GM12878 (cell line): ENCODE measurements around the gene MARS2. TPM values are rescaled to one million over a fixed set of nuclear protein-coding genes. Genes with fewer than 3 reads are reported as not detected.
A peak's percentile ranks its signal among the peaks of the same experiment; 100 is the strongest.

Experiments
- ASH2L ChIP-seq: fragments of 300-600, 200-600 bp; sonication (generic); IDR thresholded peaks from 2 replicates; pipeline ENCODE4 v1.6.1; 2017; ENCODE audit warnings: low read depth, mild to moderate bottlenecking, borderline replicate concordance
- BCL3 ChIP-seq: IDR thresholded peaks from 2 replicates; pipeline ENCODE4 v1.6.1; 2011; ENCODE audit warnings: borderline replicate concordance, low read depth, mild to moderate bottlenecking, moderate library complexity, low read length; ENCODE audit not compliant: insufficient read depth, poor library complexity, severe bottlenecking
- CBX5 ChIP-seq: sonication (generic); IDR thresholded peaks from 2 replicates; pipeline ENCODE4 v1.6.1; 2016; ENCODE audit warnings: low read depth, moderate library complexity, mild to moderate bottlenecking, inconsistent platforms
- CTCF ChIP-seq, 3 experiments: IDR thresholded peaks in 2 of 3; conservative IDR thresholded peaks in 1 of 3; 2 replicates each; pipeline ENCODE4 v1.5.1; 2011; ENCODE audit warnings: low read depth in 3 of 3, low read length in 3 of 3, mild to moderate bottlenecking in 3 of 3, control low read depth in 2 of 3, moderate library complexity in 2 of 3, inconsistent platforms in 1 of 3, mixed read lengths in 1 of 3; ENCODE audit not compliant: control insufficient read depth in 2 of 3, insufficient read depth in 1 of 3; ENCODE audit errors: extremely low read depth in 1 of 3
- EGR1 ChIP-seq, 2 experiments: IDR thresholded peaks; 1 replicate in 1 of 2; 2 replicates in 1 of 2; pipeline ENCODE4 v1.6.1; 2011 to 2012; ENCODE audit warnings: low read depth in 2 of 2, low read length in 2 of 2, borderline replicate concordance in 1 of 2, mild to moderate bottlenecking in 1 of 2, moderate library complexity in 1 of 2
- GABPA ChIP-seq: IDR thresholded peaks from 2 replicates; pipeline ENCODE4 v1.6.1; 2014; ENCODE audit warnings: antibody characterized with exemption, low read depth, mild to moderate bottlenecking, inconsistent platforms
- HDAC2 ChIP-seq: fragments of 200-600 bp; sonication (generic); IDR thresholded peaks from 2 replicates; pipeline ENCODE4 v1.6.1; 2017
- HDGF ChIP-seq: fragments of 450-650 bp; IDR thresholded peaks from 2 replicates; pipeline ENCODE4 v1.6.1; 2016; ENCODE audit warnings: antibody characterized with exemption
- HSF1 ChIP-seq: fragments of 150-350 bp; IDR thresholded peaks from 2 replicates; pipeline ENCODE4 v1.6.1; 2014; ENCODE audit warnings: mild to moderate bottlenecking, low read depth, low read length
- IKZF1 ChIP-seq: fragments of 450-650 bp; conservative IDR thresholded peaks from 2 replicates; pipeline ENCODE4 v1.6.1; 2017; ENCODE audit warnings: antibody characterized with exemption, mild to moderate bottlenecking
- KDM1A ChIP-seq: fragments of 200-600 bp; sonication (generic); IDR thresholded peaks from 2 replicates; pipeline ENCODE4 v1.6.1; 2016; ENCODE audit warnings: borderline replicate concordance
- LARP7 ChIP-seq: fragments of 450-650 bp; IDR thresholded peaks from 2 replicates; pipeline ENCODE4 v1.6.1; 2017; ENCODE audit warnings: mild to moderate bottlenecking
- MAX ChIP-seq: IDR thresholded peaks from 2 replicates; pipeline ENCODE4 v1.6.1; 2012; ENCODE audit warnings: low read depth, low read length, improper control_type of control experiment
- NKRF ChIP-seq: fragments of 450-650 bp; conservative IDR thresholded peaks from 2 replicates; pipeline ENCODE4 v1.6.1; 2017; ENCODE audit warnings: mild to moderate bottlenecking, moderate library complexity
- POLR2AphosphoS5 ChIP-seq: IDR thresholded peaks from 2 replicates; pipeline ENCODE4 v1.6.1; 2011; ENCODE audit warnings: mild to moderate bottlenecking, low read length, inconsistent platforms
- POU2F2 ChIP-seq: IDR thresholded peaks from 3 replicates; pipeline ENCODE4 v1.6.1; 2011; ENCODE audit warnings: low read depth, mild to moderate bottlenecking, low read length, borderline replicate concordance
- SIN3A ChIP-seq: IDR thresholded peaks from 2 replicates; pipeline ENCODE4 v1.6.1; 2012; ENCODE audit warnings: low read depth, low read length, improper control_type of control experiment
- SMARCA5 ChIP-seq: fragments of 450-650 bp; IDR thresholded peaks from 2 replicates; pipeline ENCODE4 v1.6.1; 2017; ENCODE audit warnings: mild to moderate bottlenecking
- SP1 ChIP-seq: IDR thresholded peaks from one replicate; pipeline ENCODE4 v1.6.1; 2011; ENCODE audit warnings: low read depth, low read length
- USF1 ChIP-seq: IDR thresholded peaks from 2 replicates; pipeline ENCODE4 v1.6.1; 2011; ENCODE audit warnings: borderline replicate concordance, low read depth, mild to moderate bottlenecking, moderate library complexity, mixed read lengths, low read length; ENCODE audit not compliant: insufficient read depth; ENCODE audit errors: extremely low read length
- YY1 ChIP-seq: IDR thresholded peaks from 2 replicates; pipeline ENCODE4 v1.6.1; 2011; ENCODE audit warnings: low read depth, mild to moderate bottlenecking, low read length
- polyA plus RNA-seq, 11 experiments: library from polyadenylated mRNA; depleted of rRNA in 4 of 11; unstranded in 6 of 11; stranded (reverse) in 5 of 11; fragments of >200 nt; fragmentation: Nextera tagmentation in 4 of 11; fragmentation: Illumina TruSeq in 1 of 11; extraction: Ambion mirVana in 4 of 11; extraction: Trizol in 1 of 11; gene quantifications; 1 replicate in 1 of 11; 2 replicates in 10 of 11; pipeline versions ENCODE4 v1.2.1 to v1.2.3, GENCODE V29; 2011 to 2016; ENCODE audit warnings: inconsistent platforms in 2 of 11, missing spikeins in 2 of 11, low read depth in 1 of 11
- total RNA-seq, 4 experiments: library from RNA; depleted of rRNA in 3 of 4; stranded (reverse); fragments of >200 nt in 3 of 4; fragmentation: Illumina TruSeq in 1 of 4; extraction: Trizol in 1 of 4; gene quantifications; 2 replicates each; pipeline versions ENCODE4 v1.2.1 to v1.2.3, GENCODE V29; 2013 to 2021

Gene MARS2
- total and polyA plus RNA-seq, 10 of the 15 experiments (the other 5 are each of a cell fraction or from before 2014, with no cell fraction given), result 4.0 to 22.7 (median 18.5) TPM

- TF ChIP-seq HSF1 (no peak), CTCF (IDR thresholded peaks at IDR 0.05 in 2 of 3, conservative IDR thresholded peaks at IDR 0.05 in 1 of 3; ENCODE audit: control insufficient read depth in 2 of 3, extremely low read depth in 1 of 3, insufficient read depth in 1 of 3, low read depth in 3 of 3, low read length in 3 of 3) (0 out of 6 replicates have a peak, but pooled peaks of 1 of the 3 experiments have one; percentile 4), EGR1 (IDR thresholded peaks at IDR 0.05; ENCODE audit: borderline replicate concordance in 1 of 2, low read depth in 2 of 2, low read length in 2 of 2) (peak in 1 of 2 experiments; percentile 32; a peak in 1 of 3 replicates), SMARCA5 (0 out of 2 replicates have a peak, but pooled peaks have one; percentile 9), GABPA (no peak), POU2F2 (peak; percentile 89), HDAC2 (0 out of 2 replicates have a peak, but pooled peaks have one; percentile 42), YY1 (peak; percentile 92), MAX (peak; percentile 92), ASH2L (0 out of 2 replicates have a peak, but pooled peaks have one; percentile 11), SP1 (peak; percentile 35), BCL3 (peak; percentile 6), HDGF (peak; percentile 61; the same call in 1 of the 2 replicates), NKRF (peak; percentile 97), LARP7 (peak; percentile 87), IKZF1 (peak; percentile 65), POLR2AphosphoS5 (peak; percentile 93), SIN3A (peak; percentile 82; the same call in 1 of the 2 replicates), CBX5 (peak; percentile 20; the same call in 1 of the 2 replicates), USF1 (peak; percentile 71), KDM1A (no peak)
These were observed at the start of gene MARS2 (continued) for GRCh38 chr2:197705121-197705911.
